Pulmonary artery endothelial cell (primary cell): ENCODE results near the gene ATG9A. TPM values are rescaled to one million over a fixed set of nuclear protein-coding genes. Genes with fewer than 3 reads are reported as not detected.
"Not testable (repeated sequence)": the region's sequence is repeated elsewhere in the genome, so short reads cannot be mapped to it uniquely, and the experiment has no call there.

Experiments
- DNase-seq: peaks from one replicate; pipeline ENCODE4 v3.0.0-alpha.2; 2011; ENCODE audit warnings: low read depth, low spot score
- total RNA-seq: library from RNA; depleted of rRNA; stranded (reverse); fragments of >200 nt; gene quantifications from 2 replicates; pipeline ENCODE4 v1.2.3, GENCODE V29; 2014

Gene ATG9A, protein sequence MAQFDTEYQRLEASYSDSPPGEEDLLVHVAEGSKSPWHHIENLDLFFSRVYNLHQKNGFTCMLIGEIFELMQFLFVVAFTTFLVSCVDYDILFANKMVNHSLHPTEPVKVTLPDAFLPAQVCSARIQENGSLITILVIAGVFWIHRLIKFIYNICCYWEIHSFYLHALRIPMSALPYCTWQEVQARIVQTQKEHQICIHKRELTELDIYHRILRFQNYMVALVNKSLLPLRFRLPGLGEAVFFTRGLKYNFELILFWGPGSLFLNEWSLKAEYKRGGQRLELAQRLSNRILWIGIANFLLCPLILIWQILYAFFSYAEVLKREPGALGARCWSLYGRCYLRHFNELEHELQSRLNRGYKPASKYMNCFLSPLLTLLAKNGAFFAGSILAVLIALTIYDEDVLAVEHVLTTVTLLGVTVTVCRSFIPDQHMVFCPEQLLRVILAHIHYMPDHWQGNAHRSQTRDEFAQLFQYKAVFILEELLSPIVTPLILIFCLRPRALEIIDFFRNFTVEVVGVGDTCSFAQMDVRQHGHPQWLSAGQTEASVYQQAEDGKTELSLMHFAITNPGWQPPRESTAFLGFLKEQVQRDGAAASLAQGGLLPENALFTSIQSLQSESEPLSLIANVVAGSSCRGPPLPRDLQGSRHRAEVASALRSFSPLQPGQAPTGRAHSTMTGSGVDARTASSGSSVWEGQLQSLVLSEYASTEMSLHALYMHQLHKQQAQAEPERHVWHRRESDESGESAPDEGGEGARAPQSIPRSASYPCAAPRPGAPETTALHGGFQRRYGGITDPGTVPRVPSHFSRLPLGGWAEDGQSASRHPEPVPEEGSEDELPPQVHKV
- total RNA-seq: 41.3 and 53.3 TPM in 2 replicates

DNA sequence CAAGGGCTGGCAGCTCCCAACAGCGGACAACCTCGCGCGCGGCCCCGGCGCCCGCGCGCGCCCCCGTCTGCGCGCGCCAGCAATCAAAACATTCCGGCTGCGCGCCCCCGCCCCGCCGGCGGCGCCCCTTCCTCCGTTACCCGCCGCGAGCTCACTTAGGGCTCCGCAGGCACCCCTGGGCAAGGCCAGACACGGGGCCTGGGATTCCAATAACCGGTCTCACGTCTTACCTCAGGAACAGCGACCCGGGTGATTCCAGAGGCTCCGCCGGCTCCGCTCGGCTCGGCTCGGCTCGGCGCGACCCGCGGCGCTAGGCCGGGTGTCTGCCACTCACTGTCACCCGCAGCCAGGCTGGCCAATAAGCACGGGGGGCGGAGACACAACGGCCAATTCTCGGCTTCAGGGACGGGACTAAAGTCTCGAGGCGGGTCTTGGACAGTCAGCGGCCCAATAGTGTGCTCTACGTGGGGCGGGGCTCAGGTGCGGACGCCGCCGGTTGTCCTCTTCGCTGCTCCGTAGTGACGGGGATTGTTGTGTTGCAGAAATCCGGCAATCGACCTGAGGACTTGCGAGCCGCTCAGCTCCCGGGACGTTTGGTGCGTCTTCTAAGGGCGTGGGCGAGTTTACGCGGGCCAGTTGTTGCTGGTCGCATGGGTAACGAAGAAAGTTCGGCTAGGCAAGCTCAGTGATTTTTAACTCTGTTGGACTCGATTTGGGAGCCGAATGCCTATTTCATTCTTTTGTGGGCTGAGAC is at the start of gene ATG9A, which contains the start of gene ANKZF1:
ATG9A (minus strand) TSS at position 332 of the 754 bp plus-strand sequence. CDS start 1,612 bp downstream, outside the sequence.
ANKZF1 (plus strand) TSS at position 502 of the 754 bp plus-strand sequence. CDS start 452 bp downstream, outside the sequence.
- DNase-seq: peak; percentile 96

GRCh38 chr2:219278655-219279150 is 49.3 kb upstream of the ATG9A start:
- no peak for DNase-seq

- no peak for DNase-seq
Observed at GRCh38 chr2:219277703-219278654, 48.5 kb upstream of the ATG9A start.

GRCh38 chr2:219274361-219274921 is 45.0 kb upstream of the ATG9A start:
- DNase-seq: no peak

- DNase-seq: no peak
Observed at GRCh38 chr2:219273937-219274336, 44.5 kb upstream of the ATG9A start.

DNA sequence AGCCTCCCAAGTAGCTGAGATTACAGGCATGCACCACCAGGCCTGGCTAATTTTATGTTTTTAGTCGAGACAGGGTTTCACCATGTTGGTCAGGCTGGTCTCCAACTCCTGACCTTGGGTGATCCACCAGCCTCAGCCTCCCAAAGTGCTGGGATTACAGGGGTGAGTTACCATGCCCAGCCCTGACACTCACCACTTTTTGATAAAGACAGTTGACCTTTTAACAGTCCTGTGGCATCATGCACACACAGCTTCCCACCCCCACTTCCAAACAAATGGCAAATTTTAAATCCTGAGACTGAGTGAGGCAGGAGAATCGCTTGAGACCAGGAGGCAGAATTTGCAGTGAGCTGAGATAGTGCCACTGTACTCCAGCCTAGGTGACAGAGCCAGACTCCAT is 43.6 kb upstream of the ATG9A start:
- DNase-seq: no peak

DNA sequence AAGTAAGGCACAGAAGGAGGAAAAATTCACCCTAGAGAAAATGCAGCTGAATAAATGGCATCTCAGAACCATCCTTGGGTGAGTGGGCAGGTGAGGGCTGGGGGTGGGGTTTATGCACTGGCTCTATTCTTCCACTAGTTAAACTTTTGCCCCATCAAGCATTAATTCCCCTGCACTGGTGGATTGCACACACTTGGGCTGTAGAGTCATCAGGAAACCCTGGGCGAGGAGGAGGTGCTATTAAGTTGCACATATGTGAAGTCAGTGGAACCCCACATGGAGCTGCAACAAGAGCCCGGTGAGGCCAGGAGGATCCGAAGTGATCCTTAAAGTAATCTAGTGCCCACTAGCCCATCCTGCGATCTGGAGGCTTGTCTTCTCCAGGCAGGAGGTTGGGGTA is 42.9 kb upstream of the ATG9A start:
- DNase-seq: no peak

DNA sequence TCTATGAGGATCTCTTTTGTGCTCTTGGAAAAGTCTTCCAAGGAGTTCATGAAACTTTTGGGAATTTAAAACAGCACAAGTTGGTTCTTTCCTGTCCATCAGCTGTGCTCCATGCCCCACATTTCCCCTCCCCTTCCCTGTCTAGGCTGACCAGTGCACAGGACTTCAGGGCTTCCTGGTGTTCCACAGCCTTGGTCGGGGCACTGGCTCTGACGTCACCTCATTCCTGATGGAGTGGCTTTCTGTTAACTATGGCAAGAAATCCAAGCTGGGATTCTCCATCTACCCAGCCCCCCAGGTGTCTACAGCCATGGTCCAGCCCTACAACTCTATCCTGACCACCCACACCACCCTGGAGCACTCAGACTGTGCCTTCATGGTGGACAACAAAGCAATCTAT is 41.6 kb upstream of the ATG9A start:
- no peak for DNase-seq

- no peak for DNase-seq
Observed at GRCh38 chr2:219270055-219270372, 40.6 kb upstream of the ATG9A start.

- no peak for DNase-seq
Observed at GRCh38 chr2:219269362-219270054, 40.1 kb upstream of the ATG9A start.

DNA sequence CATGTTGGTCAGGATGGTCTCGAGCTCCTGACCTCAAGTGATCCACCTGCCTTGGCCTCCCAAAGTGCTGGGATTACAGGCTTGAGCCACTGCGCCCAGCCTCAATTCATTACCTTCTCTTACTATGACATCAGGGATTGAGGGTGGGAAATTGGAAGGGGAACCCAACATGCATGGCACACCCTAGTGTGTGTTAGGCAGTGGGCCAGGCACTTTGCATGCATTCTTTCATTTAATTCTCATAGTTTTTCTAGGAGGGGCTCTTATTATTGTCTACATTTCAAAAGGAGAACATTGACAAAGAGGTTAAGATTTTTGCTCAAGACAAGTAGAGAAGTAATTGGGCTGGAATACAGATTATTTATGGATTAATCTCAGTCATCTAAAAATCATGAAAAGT is 38.9 kb upstream of the ATG9A start:
- DNase-seq: no peak

- DNase-seq: no peak
Observed at GRCh38 chr2:219266886-219267285, 37.5 kb upstream of the ATG9A start.

DNA sequence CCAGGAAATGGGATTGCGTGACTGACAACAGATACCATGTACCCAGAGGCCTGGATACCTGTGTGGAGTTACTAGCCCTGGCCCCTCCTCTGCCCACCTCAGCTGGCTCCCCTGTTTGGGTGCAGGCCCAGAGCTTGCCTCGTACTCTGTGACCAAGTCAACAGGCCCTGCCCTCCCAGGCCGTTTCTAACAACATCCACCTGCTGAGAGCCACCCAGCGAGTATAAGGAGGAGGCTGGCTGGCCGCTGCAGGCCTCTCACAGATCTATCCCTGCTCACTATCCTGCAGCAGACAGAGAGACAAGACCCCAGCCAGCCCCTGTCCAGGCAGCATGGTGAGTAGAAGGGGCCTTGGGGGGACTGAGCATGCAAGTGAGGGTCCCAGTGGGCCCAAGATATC is 36.8 kb upstream of the ATG9A start:
- DNase-seq: no peak

DNA sequence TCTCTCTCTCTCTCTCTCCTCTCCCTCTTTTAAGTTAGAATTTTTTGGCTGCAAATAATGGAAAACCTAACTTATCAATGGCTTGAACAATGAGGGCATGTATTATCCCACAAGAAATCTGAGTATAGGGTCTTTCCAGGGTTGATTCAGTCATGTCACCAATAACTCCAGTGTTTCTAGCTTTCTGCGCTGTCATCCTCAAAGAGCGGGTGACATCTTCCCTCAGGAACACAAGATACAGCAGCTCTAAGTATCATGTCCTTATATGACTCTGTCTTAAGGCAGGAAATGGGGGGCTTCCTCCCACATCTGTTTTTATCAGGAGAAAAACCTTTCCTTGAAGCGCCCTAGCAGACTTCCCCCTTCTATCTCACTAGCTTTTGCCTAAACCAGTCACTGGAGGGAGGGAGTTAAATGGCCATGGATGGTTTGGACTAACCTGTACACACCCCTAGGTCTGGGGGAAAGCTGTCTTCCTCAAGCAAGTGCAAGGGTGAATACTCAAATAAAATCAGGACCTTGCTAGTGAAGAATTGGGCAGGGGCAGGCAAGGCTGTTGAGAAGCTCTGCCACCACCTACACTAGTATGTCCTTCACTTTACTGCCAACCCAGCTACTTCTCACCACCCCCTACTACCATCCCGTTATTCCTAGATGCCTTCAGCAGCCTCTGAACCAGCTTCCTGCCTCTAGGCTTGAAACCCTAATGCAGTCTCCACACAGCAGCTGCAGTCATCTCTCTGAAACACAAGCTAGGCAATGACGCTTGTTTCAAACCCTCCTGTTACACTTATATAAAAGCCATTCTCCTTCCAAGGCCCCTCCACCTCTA is 31.8 kb upstream of the ATG9A start:
- DNase-seq: no peak

- DNase-seq: not testable (repeated sequence)
Observed at GRCh38 chr2:219258942-219259341, 29.5 kb upstream of the ATG9A start.

DNA sequence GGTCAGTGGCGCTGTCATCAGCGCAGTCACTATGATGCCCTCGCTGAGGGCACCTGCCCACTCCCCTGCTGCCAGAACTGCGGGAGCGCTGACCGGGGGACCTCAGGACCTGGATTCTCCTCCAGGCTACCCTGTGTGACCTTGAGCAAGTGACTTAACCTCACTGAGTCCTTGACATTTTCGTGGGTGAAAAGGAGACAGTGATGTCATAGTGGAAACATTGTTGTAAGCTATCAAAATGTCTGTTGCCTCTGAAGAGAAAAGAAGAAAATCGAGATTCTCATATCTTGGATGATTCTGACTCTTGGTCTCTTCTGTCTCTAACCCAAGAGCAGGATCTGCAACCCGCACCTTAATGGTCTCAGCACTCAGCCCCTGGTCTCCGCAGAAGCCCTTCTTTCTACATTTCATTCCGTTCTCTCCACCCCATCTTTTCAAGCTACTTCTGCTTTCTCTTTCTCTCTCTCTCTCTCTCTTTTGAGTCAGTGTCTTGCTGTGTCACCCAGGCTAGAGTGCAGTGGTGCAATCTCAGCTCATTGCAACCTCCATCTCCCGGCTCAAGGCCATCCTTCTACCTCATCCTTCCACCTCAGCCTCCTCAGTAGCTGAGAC is 25.3 kb upstream of the ATG9A start:
- no peak for DNase-seq

GRCh38 chr2:219253753-219254589 is 24.5 kb upstream of the ATG9A start, which contains the start of gene TUBA4A:
Gene TUBA4A (minus strand): TSS chr2:219253918. CDS start chr2:219253858, 60 bp downstream.
- no peak for DNase-seq
